Subcutaneous adipose tissue (tissue), 4 donors: ENCODE results near the gene RGS18. TPM values are rescaled to one million over a fixed set of nuclear protein-coding genes. Genes with fewer than 3 reads are reported as not detected.

ENCODE experiments used
- CTCF ChIP-seq: fragments of 450-650 bp; IDR thresholded peaks from one replicate; pipeline ENCODE4 v1.5.1; 2016; ENCODE audit warnings: low read depth, mild to moderate bottlenecking, control low read depth, antibody characterized with exemption, moderate library complexity
- total RNA-seq, 4 donors: library from RNA; depleted of rRNA; stranded (reverse); fragments of >200 nt; gene quantifications; one replicate each; pipeline ENCODE4 v1.1.0, GENCODE V29; 2016

The RGS18 gene
- total RNA-seq = 10 to 100 TPM in 1 of 4 donors, 1 to 10 TPM in 3; 2.1 to 13.9 (median 8.4) TPM

GRCh38 chr1:192158181-192158580, at the start of gene RGS18:
TSS of gene RGS18 (plus strand) at chr1:192158462. CDS start at chr1:192158638, 176 bp downstream.
- TF ChIP-seq CTCF = no peak

DNA sequence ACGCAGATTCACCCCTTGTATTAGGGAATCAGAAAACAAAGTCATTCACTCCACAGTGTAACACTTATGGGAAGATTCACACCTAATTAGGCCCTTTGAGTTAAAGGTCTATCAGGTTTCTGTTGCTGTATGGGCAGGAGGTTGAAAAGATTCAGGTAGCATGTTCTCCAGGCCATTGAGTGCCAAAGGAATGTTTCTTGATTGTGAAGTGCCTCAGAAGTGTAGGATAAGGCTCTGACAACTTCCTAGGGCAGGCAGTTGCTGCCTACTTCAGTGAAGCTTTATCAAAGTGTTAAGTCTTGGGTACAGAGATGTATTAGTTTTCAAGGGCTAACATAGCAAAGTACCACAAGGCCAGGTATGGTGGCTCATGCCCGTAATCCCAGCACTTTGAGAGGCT, 48.7 kb upstream of the RGS18 start:
- no peak for TF ChIP-seq CTCF

DNA sequence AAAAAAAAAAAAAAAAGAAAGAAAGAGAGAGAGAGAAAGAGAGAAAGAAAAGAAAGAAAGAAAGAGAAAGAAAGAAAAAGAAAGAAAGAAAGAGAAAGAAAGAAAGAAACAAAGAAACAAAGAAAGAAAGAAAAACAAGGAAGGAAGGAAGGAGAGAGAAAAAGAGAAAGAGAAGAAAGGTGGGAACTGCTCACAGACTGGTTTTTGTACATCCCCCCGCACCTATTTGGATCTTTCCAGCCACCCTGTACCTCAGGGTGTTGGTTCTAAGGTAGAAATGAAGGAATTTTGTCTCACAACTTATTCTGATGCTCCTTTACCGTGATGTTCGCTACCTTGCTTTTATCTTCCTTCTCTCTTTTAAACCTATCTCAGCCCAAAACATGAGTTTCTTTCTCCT, 43.3 kb upstream of the RGS18 start:
- no peak for TF ChIP-seq CTCF

DNA sequence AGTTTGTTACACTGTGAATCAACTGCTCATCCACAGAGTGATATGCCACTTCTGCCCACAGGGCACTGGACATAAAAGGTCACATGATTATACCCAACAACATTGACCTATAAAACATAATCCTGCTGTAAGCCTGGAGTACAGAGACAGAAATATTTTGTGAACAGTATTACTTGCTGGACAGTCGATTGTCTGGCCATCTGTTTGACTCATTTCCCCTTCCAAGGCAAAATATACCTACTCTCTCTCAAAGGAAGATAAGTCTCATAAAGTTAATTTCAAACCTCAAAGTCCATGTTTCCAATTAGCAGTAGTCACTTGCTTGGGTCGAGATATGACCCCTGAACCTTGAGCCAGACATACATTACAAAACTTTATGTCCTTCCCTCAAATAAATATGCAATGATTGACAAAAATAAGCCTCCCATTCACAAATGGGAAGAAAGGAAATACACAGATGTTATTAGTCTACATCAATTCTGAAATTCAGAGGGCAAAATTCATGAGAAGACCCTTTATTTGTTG, 39.3 kb upstream of the RGS18 start:
- TF ChIP-seq CTCF = no peak

GRCh38 chr1:192119701-192120100, 38.6 kb upstream of the RGS18 start:
- TF ChIP-seq CTCF = no peak

GRCh38 chr1:192122668-192123067, 35.6 kb upstream of the RGS18 start:
- TF ChIP-seq CTCF = no peak

DNA sequence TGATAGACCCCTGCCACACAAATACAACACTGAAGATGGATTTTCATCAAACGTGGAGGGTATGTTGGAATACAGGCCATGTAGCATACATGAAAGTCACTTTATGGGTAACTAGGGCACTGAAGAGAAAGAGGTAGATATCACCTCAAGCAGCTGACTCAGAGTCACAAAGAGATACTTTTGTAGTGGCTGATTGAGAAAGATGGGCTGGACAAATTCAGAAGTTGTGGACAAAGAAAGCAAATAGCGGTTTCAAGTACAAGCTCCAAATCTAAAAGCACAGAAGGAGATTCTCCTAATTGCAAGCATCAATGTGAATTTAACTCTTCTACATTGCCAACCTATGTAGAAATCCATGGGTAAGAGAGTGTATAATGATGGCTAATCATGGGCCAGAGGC, 35.0 kb upstream of the RGS18 start:
- TF ChIP-seq CTCF = no peak
